ENCODE results near the gene DNAJB8. TPM values are rescaled to one million over a fixed set of nuclear protein-coding genes. Genes with fewer than 3 reads are reported as not detected.
A peak's percentile ranks its signal among the peaks of the same experiment; 100 is the strongest.

DNAJB8 gene
- total and polyA plus RNA-seq, 9 of the 15 experiments (the other 6 are each of a cell fraction or from before 2014, with no cell fraction given): not detected

GRCh38 chr3:128473737-128474136 is 7.0 kb upstream of the DNAJB8 start:
- intact Hi-C loops (cut with micrococcal nuclease) (no loop called here), in situ Hi-C loops (cut with MboI) (no loop called here)
- BruUV-seq (replicated peaks): no TSS peak
- no peak overlapping the region for H3K4me3 ChIP-seq
- H3K27ac ChIP-seq (ENCODE audit: extremely low read depth, low read depth, low read length): no peak overlapping the region
- H2AFZ ChIP-seq (ENCODE audit: low read depth, low read length): no peak overlapping the region
- POLR2A ChIA-PET: interaction anchor here (0.9 kb wide), 2 partner anchors 9 to 17 kb away, joined by 3 to 6 read pairs; no protein-coding TSS in a partner anchor
- peaks cover 12 to 26% of the 10 kb centered on the region in 2 experiments; a peak in 4 of 5 replicates for H3K4me1 ChIP-seq (replicated peaks in 1 of 2; ENCODE audit: control insufficient read depth in 2 of 2, insufficient read depth in 2 of 2, low read length in 2 of 2)
- H3K27me3 ChIP-seq (ENCODE audit: control insufficient read depth in 2 of 2, insufficient read depth in 2 of 2, low read length in 2 of 2): no peaks in the 10 kb centered on the region
- no peaks in the 10 kb centered on the region for H3K9me3 ChIP-seq (replicated peaks; ENCODE audit: control insufficient read depth, insufficient read depth, low read depth, low read length)
- H3K36me3 ChIP-seq (ENCODE audit: control insufficient read depth, insufficient read depth, low read length): peaks cover 3% of the 10 kb centered on the region; the same call in 2 of the 3 replicates
- no peak for FAIRE-seq
- no peak for ATAC-seq
- CTCF ChIA-PET (ENCODE audit: low intra/inter-chr PET ratio): no interaction called here
- H3K4me2 ChIP-seq (ENCODE audit: insufficient read depth, low read length): no peak overlapping the region
- H3K9me1 ChIP-seq (ENCODE audit: control insufficient read depth, insufficient read depth, low read length): peaks cover under 1% of the 10 kb centered on the region
- no peak for DNase-seq (ENCODE audit: extremely low read depth in 1 of 4, low spot score in 3 of 4)
- H3K79me2 ChIP-seq (ENCODE audit: control insufficient read depth, insufficient read depth, low read length): no peaks in the 10 kb centered on the region
- no peaks in the 10 kb centered on the region; the same call in 1 of the 2 replicates for H4K20me1 ChIP-seq (replicated peaks; ENCODE audit: control insufficient read depth, insufficient read depth, low read length)
- H3K9ac ChIP-seq (ENCODE audit: insufficient read depth in 1 of 2, low read depth in 2 of 2, low read length in 2 of 2): no peak overlapping the region
- 34% methylated on average over 3 of the region's 4 CpGs for WGBS (ENCODE audit: insufficient coverage, low coverage, missing lambda C conversion rate)
- peak; percentile 64 for TF ChIP-seq RBM25 (IDR thresholded peaks at IDR 0.05; ENCODE audit: low read depth, low read length, severe bottlenecking)
- TF ChIP-seq LEF1 (IDR thresholded peaks at IDR 0.05): no peak
- 0 out of 2 replicates have a peak, but pooled peaks have one; percentile 42 for TF ChIP-seq BCOR (IDR thresholded peaks at IDR 0.05)
- peak; percentile 81 for TF ChIP-seq ZFP36 (IDR thresholded peaks at IDR 0.05; ENCODE audit: low read depth, low read length, partially characterized antibody)

DNA sequence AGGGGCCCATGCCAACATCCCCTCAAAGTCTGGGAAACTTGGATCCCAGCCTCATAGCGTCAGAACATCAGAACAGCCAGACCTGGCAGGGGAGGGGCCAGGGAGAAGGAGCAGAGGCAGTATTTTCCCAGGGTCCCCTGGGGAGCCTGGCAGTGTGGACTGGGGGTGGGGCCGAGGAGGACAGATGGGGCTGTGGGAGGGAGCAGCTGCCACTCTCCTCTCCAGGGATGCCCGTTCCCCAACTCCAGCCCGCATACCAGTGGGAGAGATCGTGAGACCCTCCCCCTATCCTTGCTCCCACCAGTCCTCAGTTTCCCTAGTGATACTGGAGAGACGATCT is 6.5 kb upstream of the DNAJB8 start:
- in situ Hi-C loops (cut with MboI): no loop called here
- no peak overlapping the region for H3K27ac ChIP-seq (ENCODE audit: extremely low read depth, low read depth, low read length)
- no peak overlapping the region for H2AFZ ChIP-seq (ENCODE audit: low read depth, low read length)
- H3K79me2 ChIP-seq (ENCODE audit: control insufficient read depth, insufficient read depth, low read length): no peaks in the 10 kb centered on the region
- ChIA-PET CTCF (ENCODE audit: low intra/inter-chr PET ratio) (no interaction called here), POLR2A (interaction anchor here (1.1 to 1.5 kb wide), 2 partner anchors 10 to 303 kb away, joined by 3 to 11 read pairs; no protein-coding TSS in a partner anchor)
- peak in 1 of 4 experiments; percentile 24 for DNase-seq (ENCODE audit: extremely low read depth in 1 of 4, low spot score in 3 of 4)
- 22% methylated on average over 3 of the region's 6 CpGs for WGBS (ENCODE audit: insufficient coverage, low coverage, missing lambda C conversion rate)
- no peak overlapping the region for H3K4me2 ChIP-seq (ENCODE audit: insufficient read depth, low read length)
- peak; percentile 55; the same call in 2 of the 3 replicates for ATAC-seq
- BruUV-seq (replicated peaks): no TSS peak
- H3K9me1 ChIP-seq (ENCODE audit: control insufficient read depth, insufficient read depth, low read length): peaks cover 3% of the 10 kb centered on the region
- H3K27me3 ChIP-seq (ENCODE audit: control insufficient read depth in 2 of 2, insufficient read depth in 2 of 2, low read length in 2 of 2): no peaks in the 10 kb centered on the region
- no peaks in the 10 kb centered on the region for H3K36me3 ChIP-seq (ENCODE audit: control insufficient read depth, insufficient read depth, low read length)
- no peaks in the 10 kb centered on the region for H3K9me3 ChIP-seq (replicated peaks; ENCODE audit: control insufficient read depth, insufficient read depth, low read depth, low read length)
- intact Hi-C loops (cut with micrococcal nuclease): no loop called here
- H3K4me3 ChIP-seq: no peak overlapping the region
- peaks cover 12 to 26% of the 10 kb centered on the region in 2 experiments; a peak in 4 of 5 replicates for H3K4me1 ChIP-seq (replicated peaks in 1 of 2; ENCODE audit: control insufficient read depth in 2 of 2, insufficient read depth in 2 of 2, low read length in 2 of 2)
- FAIRE-seq: no peak
- H3K9ac ChIP-seq (ENCODE audit: insufficient read depth in 1 of 2, low read depth in 2 of 2, low read length in 2 of 2): no peak overlapping the region
- no peaks in the 10 kb centered on the region for H4K20me1 ChIP-seq (replicated peaks; ENCODE audit: control insufficient read depth, insufficient read depth, low read length)
- TF ChIP-seq ZNF586 (CRISPR knock-in tag; conservative IDR thresholded peaks at IDR 0.05): no peak
- TF ChIP-seq CEBPB (tag; IDR thresholded peaks at IDR 0.05): no peak
- TF ChIP-seq SRSF9 (IDR thresholded peaks at IDR 0.05; ENCODE audit: borderline replicate concordance, low read depth, low read length): no peak
- TF ChIP-seq, protein P1, sequence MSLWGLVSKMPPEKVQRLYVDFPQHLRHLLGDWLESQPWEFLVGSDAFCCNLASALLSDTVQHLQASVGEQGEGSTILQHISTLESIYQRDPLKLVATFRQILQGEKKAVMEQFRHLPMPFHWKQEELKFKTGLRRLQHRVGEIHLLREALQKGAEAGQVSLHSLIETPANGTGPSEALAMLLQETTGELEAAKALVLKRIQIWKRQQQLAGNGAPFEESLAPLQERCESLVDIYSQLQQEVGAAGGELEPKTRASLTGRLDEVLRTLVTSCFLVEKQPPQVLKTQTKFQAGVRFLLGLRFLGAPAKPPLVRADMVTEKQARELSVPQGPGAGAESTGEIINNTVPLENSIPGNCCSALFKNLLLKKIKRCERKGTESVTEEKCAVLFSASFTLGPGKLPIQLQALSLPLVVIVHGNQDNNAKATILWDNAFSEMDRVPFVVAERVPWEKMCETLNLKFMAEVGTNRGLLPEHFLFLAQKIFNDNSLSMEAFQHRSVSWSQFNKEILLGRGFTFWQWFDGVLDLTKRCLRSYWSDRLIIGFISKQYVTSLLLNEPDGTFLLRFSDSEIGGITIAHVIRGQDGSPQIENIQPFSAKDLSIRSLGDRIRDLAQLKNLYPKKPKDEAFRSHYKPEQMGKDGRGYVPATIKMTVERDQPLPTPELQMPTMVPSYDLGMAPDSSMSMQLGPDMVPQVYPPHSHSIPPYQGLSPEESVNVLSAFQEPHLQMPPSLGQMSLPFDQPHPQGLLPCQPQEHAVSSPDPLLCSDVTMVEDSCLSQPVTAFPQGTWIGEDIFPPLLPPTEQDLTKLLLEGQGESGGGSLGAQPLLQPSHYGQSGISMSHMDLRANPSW (CRISPR knock-in tag; IDR thresholded peaks at IDR 0.05): no peak
- TF ChIP-seq E4F1 (CRISPR knock-in tag; IDR thresholded peaks at IDR 0.05; ENCODE audit: borderline replicate concordance): no peak
- TF ChIP-seq POLR2H (tag; IDR thresholded peaks at IDR 0.05; ENCODE audit: low read depth): no peak

All from K562 (cell line).